Mononuclear cell (primary cell): Measurements from ENCODE around the gene ASIC2. TPM values are rescaled to one million over a fixed set of nuclear protein-coding genes. Genes with fewer than 3 reads are reported as not detected.

Experiments used
- H3K27me3 ChIP-seq: 2 replicates; pipeline ENCODE4 v1.6.0; 2011; ENCODE audit warnings: low read length, control low read depth; ENCODE audit not compliant: insufficient read depth
- H3K4me1 ChIP-seq: 2 replicates; pipeline ENCODE4 v1.5.1; 2011; ENCODE audit warnings: mild to moderate bottlenecking, low read length, control low read depth; ENCODE audit not compliant: insufficient read depth
- H3K4me3 ChIP-seq: 2 replicates; pipeline ENCODE4 v1.5.1; 2011; ENCODE audit warnings: mild to moderate bottlenecking, low read length, moderate library complexity
- H3K9me3 ChIP-seq: 2 replicates; pipeline ENCODE4 v1.5.1; 2011; ENCODE audit warnings: low read depth, mild to moderate bottlenecking, control low read depth, low read length
- total RNA-seq: library from RNA; depleted of rRNA; stranded (reverse); fragments of >200 nt; gene quantifications from one replicate; pipeline ENCODE4 v1.2.3, GENCODE V29; 2012

Gene ASIC2
- total RNA-seq, 1 donor, result not detected

DNA sequence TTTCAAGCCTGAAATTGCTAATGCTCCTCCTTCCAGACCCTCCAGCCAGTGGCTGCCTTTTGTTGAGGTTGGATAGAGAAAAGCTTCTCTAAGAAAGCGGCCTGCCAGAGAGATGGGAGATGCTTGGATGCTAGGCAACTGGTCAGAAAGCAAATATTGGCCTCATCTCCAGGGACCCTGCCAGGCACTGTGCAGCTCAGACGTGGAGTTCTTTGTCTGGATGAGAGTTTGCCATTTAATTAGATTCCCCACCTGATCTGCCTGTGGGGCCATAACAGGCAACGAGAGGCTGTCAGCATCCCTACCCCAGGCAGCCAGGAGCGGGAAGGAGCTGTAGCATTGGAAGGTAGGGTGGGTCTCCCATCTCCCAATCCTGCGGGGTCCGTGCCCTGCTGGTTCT is 52.7 kb downstream of the ASIC2 start:
- no peaks in the 10 kb centered on the region for H3K4me1 ChIP-seq

DNA sequence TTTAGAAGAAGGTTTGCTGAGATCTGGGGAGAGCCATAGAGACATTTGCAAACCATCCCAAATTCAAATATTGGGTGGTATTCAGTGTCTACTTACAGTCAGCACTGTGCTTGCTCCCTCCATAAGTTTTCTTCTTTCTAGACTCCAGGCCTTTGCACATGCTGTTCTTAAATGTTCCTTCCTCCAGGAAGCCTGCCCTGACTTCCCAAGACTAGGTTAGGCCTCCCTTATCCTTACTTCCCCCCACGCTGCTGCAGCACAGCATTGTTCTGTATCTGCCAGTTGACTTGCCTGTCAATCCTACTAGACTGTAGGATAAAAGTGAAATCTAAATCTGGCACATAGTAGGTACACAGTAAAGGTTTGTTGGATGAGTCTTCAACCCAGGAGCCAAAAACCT is 53.4 kb downstream of the ASIC2 start:
- Histone ChIP-seq H3K27me3 (no peaks in the 10 kb centered on the region), H3K9me3 (no peaks in the 10 kb centered on the region), H3K4me3 (no peak overlapping the region), H3K4me1 (no peaks in the 10 kb centered on the region)

More for the DNA sequence above, 52.7 kb downstream of the ASIC2 start:
- no peak overlapping the region for H3K4me3 ChIP-seq
- H3K27me3 ChIP-seq, result no peaks in the 10 kb centered on the region
- H3K9me3 ChIP-seq, result no peaks in the 10 kb centered on the region

DNA sequence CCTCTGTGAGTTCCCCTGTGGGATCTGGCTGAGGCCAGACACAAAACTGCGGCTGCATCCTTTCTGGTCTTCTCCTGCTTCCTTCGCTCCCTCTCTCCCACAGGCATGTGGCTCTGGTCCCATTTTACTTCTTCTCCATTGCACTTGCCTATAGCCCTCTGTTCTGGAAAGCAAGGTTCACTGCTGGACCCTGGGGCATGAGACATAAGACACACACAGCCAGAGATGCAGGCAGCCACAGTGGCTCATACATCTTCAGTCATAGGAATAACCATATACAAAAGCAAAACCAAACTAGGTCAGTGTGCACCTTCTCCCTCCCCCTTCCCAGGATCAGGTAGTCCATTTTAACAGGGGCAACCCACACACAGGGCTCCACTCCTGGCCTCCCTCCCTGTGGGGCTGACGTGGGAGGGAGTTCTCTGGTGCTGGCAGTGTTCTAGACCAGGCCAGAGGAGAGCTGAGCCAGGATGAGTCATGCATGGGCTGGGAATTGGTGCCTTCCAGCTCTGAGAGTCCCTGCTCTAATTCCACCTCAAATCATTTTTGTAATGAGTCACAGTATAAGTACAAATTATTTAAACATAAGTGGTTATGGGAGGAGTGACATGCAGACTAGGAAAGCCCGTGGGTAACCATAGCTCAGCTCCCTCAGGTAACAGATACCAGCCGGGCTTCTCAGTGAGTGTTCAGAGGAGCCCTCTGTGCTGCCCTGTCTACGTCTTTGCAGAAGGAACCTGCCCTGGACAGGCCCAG is 58.0 kb downstream of the ASIC2 start:
- no peak overlapping the region for H3K4me3 ChIP-seq
- no peaks in the 10 kb centered on the region for H3K4me1 ChIP-seq
- no peaks in the 10 kb centered on the region for H3K9me3 ChIP-seq
- no peaks in the 10 kb centered on the region for H3K27me3 ChIP-seq

DNA sequence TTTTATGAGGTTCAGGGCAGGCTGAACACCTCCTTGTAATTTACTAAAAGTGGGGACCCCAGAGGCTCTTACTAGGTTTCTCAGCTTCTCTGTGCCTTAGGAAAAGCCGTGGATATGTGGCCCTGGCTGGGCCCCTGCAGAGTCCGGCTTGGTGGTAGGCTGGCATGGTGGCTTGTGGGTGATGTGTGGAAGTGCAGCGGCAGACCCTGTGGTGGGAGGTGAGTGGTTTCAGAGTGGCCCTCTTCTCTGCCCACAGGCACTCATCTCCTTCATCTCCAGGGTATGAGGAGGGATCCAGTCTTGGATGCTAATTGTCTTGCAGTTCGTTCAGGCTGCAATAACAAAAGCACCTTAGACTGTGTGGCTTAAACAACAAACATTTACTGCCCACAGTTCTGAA is 58.9 kb downstream of the ASIC2 start:
- H3K9me3 ChIP-seq, result no peaks in the 10 kb centered on the region
- H3K4me1 ChIP-seq, result no peaks in the 10 kb centered on the region
- H3K4me3 ChIP-seq, result no peak overlapping the region
- no peaks in the 10 kb centered on the region for H3K27me3 ChIP-seq

DNA sequence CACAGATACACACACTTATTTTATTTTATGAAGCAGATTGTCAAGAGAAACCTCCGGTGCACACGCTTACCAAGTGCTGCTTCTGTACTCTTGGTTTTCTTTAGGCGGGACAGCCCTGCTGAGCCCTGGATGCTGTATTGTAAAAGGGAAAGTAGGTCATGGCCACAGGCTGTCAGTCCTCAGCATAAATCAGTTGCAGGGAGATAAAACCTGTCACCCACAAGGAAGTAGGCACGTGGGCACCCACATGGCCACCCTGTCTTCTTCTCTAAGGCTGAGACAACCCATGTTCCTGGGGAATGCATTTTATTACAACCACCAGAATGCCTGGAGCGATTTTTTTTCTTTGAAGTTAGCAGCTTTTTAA is 59.3 kb downstream of the ASIC2 start:
- Histone ChIP-seq H3K27me3 (no peaks in the 10 kb centered on the region), H3K4me3 (no peak overlapping the region), H3K4me1 (no peaks in the 10 kb centered on the region), H3K9me3 (no peaks in the 10 kb centered on the region)

DNA sequence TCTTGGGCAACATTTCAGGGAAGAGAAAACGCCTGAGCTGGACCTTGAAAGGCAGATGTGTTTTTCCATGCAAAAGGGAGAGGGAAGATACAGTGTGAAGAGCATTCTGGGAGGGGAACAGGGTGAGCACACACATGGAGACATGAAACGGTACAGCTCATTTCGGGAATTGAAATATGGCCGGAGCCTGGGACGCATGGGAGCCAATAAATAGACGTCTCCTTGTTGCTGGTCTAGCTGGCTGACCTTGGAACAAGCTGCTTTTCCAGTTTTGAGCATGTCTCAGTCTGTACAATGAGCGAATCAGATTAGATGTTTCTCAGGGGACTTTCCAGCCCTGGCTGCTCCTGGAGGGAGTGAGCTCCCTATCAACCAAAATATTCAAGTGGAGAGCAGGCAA is 63.6 kb downstream of the ASIC2 start:
- no peaks in the 10 kb centered on the region for H3K27me3 ChIP-seq
- no peaks in the 10 kb centered on the region for H3K4me1 ChIP-seq
- H3K4me3 ChIP-seq, result no peak overlapping the region
- no peaks in the 10 kb centered on the region for H3K9me3 ChIP-seq

DNA sequence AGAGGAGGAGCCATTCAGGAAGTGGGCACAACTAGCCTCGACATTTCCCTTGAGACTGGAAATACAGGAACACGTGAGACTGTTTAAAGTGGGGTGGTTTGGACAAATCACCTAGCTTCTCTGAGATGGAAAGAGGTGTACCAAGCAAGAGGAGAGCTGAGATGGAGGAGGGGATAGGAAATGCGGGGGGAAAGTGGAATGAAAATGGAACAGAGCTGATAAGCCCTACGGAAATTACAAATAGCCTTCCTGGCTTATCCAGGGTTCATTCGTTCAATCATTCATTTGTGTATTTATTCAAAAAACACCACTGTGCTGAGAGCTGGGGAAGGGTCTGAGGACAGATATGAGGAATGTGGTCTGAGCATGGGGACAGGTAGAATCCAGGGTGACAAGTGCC is 64.1 kb downstream of the ASIC2 start:
- Histone ChIP-seq H3K4me3 (no peak overlapping the region), H3K9me3 (no peaks in the 10 kb centered on the region), H3K4me1 (no peaks in the 10 kb centered on the region), H3K27me3 (no peaks in the 10 kb centered on the region)

DNA sequence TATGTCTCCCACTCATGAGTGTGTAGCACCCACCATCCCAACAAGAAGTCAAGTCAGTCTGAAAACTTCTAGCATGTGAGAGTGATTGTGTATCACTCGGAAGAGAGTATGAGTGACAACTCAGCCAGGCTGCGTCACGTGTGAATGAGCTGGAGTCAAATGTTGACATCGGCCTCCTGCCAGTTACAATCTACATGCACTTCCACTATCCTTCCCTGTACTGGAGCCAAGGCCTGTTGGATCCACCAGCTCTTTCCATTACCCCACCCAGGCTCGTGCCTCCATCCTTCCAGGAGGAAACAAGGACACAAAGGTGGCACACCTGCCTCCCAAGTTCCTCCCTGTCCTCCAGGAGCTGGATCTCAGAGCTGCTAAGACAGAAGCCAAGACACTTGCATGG is 64.5 kb downstream of the ASIC2 start:
- no peaks in the 10 kb centered on the region for H3K27me3 ChIP-seq
- no peaks in the 10 kb centered on the region for H3K9me3 ChIP-seq
- H3K4me3 ChIP-seq, result no peak overlapping the region
- no peaks in the 10 kb centered on the region for H3K4me1 ChIP-seq

DNA sequence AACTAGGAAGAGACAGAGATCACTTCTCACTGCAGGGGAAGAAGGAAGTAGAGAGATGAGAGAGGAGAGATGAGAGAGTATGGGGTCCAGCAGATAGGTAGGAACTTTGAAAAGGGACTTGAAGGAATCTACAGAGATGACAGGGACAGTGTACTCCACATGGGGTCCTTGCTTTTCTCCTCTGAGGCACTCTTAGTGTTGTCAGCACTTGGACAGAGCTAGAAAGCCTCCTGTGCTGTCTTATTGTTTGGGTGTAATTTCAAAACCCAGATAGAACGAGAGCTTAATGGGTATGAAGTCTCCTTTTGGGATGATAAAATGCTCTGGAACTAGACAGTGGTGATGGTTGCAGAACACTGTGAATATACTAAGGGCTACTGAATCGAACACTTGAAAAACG is 65.2 kb downstream of the ASIC2 start:
- no peaks in the 10 kb centered on the region for H3K4me1 ChIP-seq
- H3K9me3 ChIP-seq, result no peaks in the 10 kb centered on the region
- no peak overlapping the region for H3K4me3 ChIP-seq
- no peaks in the 10 kb centered on the region for H3K27me3 ChIP-seq

DNA sequence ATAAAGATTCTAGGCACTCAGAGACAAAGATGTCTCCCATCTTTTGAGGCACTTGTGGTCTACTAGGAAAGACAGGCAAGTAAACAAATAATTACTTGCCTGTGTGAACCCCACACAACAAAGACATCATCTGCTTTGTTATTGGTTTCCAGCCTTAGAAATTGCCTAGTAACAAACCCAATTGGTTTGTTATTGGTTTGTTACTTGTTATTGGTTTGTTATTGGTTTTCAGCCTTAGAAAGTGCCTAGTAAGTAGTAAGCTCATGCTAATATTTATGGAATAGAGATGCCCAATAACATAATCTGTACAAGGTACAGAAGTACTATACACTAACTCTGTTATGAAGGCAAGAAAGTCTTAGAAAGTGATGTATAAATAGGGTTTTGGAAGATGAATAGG is 67.1 kb downstream of the ASIC2 start:
- H3K9me3 ChIP-seq, result no peaks in the 10 kb centered on the region
- H3K4me3 ChIP-seq, result no peak overlapping the region
- H3K4me1 ChIP-seq, result no peaks in the 10 kb centered on the region
- no peaks in the 10 kb centered on the region for H3K27me3 ChIP-seq

DNA sequence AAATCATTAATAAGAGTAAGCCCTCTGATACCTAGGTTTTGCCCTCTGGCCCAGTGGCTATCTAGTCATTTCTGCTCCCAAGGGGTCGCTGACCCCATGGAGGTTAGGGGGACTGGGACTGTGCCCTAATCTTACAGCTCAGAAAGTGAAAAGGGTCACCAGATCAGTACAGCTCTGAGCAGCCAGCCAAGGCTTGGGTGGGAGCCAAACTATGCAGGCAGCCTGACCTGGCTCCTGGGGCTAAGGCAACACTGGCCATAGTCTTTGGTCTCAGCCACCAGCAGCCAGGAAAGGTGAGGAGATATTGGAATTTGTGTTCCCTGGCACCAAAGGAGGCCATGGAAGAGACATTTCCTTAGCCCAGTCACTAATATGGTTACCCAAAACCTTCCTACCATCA is 67.6 kb downstream of the ASIC2 start:
- Histone ChIP-seq H3K4me1 (no peaks in the 10 kb centered on the region), H3K4me3 (no peak overlapping the region), H3K9me3 (no peaks in the 10 kb centered on the region)

DNA sequence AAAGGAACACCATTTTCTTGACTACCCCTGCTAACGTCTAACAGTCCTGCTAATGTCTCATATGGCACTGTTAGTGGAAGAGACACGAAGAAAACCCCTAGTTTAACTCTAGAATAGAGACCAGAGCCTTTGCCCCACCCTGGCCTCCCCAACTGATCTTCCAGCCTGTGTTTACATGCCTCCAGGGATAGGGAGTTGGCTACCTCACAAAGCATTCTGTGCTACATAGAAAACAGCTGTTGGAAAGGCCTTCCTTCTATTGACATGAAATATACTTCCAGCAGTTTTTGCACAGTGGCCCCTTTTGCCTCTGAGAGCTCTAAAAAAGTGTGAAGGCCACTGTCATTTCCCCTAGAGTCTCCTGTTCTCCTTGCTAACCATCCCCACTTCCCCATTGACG is 73.1 kb downstream of the ASIC2 start:
- Histone ChIP-seq H3K9me3 (no peaks in the 10 kb centered on the region), H3K4me3 (no peak overlapping the region), H3K4me1 (no peaks in the 10 kb centered on the region), H3K27me3 (no peaks in the 10 kb centered on the region)

More for the DNA sequence above, 67.6 kb downstream of the ASIC2 start:
- no peaks in the 10 kb centered on the region for H3K27me3 ChIP-seq

DNA sequence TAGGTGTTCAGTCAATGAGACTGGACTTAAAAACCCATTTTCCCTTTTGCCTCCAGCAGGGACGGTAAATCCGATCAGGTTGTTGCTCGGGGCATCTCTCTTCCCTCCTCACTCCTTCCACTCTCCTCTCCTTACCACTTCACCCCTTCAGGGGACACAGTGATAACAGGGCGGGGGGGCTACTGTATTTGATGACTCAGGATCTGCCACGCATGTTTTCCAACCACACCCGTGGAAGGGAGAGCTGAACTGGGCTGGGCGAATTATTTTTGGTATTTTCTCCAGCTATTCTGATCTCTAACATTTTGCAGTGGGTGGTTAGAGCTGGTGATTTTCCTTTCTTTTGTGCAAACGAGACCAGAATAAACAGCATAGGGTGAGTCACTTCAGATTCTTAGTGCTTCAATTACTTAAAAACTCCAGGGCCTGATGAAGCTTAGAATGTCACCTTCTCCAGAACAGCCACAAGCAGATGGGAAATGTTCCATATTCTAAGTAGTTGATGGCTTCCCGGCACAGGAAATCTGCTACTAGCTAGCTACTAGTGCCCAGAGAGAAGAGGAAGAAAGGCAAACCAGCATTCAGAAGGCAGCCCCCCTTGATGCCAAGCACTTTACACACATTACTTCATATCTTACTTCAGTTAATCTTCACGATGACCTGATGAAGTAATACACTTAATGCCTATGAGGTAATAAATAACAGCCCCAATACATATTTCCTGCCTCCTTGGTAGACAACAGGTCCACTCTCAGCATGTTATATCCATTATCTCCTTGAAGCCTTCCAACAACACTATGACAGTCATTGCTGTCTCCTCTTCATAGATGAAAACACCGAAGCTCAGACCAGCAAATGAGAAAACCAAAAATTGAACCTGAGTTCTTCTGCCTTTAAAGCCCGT is 74.1 kb downstream of the ASIC2 start:
- H3K9me3 ChIP-seq, result no peaks in the 10 kb centered on the region
- no peaks in the 10 kb centered on the region for H3K27me3 ChIP-seq
- no peak overlapping the region for H3K4me3 ChIP-seq
- H3K4me1 ChIP-seq, result no peaks in the 10 kb centered on the region

DNA sequence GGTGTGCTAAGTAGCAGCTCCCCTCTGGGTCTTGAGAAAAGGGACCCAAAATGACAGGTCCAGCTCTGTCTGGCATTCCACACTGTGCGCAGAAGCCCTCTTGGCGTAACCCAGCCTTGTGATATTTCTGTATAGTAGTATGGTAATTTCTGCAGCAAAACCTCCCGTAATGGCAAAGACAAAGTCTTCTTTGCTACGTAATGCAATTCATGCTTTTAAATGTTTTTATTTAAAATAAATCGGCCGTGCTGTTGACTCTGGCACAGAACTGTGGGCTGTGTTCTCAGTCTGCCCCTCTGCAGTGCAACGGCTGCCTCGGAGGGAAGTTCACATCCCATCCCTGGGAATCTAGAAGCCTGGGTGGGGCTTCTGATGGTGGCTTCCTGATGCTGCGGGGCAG is 75.2 kb downstream of the ASIC2 start:
- Histone ChIP-seq H3K9me3 (no peaks in the 10 kb centered on the region), H3K27me3 (no peaks in the 10 kb centered on the region), H3K4me3 (no peak overlapping the region), H3K4me1 (no peaks in the 10 kb centered on the region)

DNA sequence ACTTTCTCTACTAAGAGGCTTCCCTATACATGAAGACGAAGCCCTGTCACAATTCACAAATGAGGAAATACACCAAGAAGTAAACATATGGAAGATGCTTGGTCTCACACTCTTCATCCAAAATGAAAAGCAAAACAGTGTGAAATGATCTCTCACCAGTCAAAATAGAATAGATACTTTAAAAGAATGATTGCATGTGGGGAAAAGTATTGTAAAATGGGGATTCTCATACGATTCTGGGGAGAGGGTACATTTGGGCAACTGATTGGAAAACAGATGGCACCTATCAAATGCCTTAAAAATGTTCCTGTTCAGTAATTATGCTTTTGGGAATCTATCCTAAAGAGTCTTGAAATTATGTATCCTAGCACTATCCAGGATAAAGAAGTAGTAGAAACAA is 78.1 kb downstream of the ASIC2 start:
- Histone ChIP-seq H3K4me1 (no peaks in the 10 kb centered on the region), H3K27me3 (no peaks in the 10 kb centered on the region), H3K4me3 (no peak overlapping the region), H3K9me3 (no peaks in the 10 kb centered on the region)

DNA sequence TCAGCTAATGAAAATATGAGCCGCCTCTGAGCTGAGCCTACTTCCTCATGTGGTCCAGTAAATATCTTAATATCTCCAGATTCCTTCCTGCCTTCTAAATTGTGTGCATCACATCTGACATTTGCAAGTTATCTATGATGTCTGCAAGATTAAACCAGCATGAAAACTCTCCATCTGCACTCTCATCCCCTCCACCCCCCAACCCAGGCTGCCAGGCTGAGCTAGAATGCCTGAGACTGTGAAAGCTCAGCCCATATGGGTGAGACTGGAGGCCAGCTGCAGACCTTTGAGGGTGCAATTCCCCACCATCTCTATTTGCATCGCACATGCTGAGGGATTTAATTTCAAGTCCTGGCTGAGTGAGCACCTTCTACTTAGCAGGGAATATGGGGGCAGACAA is 82.8 kb downstream of the ASIC2 start:
- Histone ChIP-seq H3K27me3 (no peaks in the 10 kb centered on the region), H3K9me3 (no peaks in the 10 kb centered on the region), H3K4me1 (no peaks in the 10 kb centered on the region), H3K4me3 (no peak overlapping the region)
